SH-SY5Y (cell line): ENCODE results near the gene SRF.

ENCODE experiments used
- GATA2 ChIP-seq: IDR thresholded peaks from 2 replicates; pipeline ENCODE4 v1.6.1; 2011; ENCODE audit warnings: mild to moderate bottlenecking, low read depth, low read length
- GATA3 ChIP-seq: IDR thresholded peaks from 2 replicates; pipeline ENCODE4 v1.6.1; 2011; ENCODE audit warnings: low read depth, mild to moderate bottlenecking, low read length, moderate library complexity

Gene SRF

DNA sequence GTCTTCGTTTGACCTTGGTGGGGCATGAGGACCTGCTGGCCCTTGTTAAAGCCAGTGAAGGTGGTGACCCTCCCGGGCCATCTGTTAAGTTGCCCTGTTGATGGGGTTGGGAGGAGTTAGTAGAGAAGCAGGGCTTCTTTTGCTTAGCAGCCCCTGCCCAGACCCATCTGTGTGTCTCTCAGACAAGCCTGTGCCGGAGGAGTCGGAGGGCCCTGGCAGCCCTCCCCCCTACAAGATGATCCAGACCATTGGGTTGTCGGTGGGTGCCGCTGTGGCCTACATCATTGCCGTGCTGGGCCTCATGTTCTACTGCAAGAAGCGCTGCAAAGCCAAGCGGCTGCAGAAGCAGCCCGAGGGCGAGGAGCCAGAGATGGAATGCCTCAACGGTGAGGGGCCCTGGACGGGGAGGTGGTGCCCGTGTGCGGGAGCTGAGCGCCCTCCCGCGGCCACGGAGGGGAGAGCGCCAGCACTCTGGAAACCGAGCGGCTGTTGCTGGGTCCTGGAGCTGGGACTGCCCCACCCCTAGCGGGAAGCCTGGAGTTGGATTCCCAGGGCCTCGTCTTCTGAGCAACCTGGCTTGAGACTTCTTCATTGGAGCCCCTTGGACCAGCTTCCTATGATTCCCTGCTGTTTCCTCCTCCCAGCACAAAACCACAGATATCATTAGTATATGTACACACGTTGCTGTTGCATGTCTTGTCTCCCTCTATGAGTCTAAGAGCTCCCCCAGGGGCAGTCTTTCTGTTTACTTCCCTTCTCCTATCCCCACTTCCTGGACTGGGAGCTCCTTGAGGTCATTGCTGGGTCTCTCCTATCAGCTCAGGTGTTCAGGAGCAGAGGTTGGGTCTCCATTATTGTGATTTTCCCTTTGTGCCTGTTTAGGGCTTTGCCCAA is 27.6 kb upstream of the SRF start:
- no peak for TF ChIP-seq GATA2
- TF ChIP-seq GATA3 = no peak

DNA sequence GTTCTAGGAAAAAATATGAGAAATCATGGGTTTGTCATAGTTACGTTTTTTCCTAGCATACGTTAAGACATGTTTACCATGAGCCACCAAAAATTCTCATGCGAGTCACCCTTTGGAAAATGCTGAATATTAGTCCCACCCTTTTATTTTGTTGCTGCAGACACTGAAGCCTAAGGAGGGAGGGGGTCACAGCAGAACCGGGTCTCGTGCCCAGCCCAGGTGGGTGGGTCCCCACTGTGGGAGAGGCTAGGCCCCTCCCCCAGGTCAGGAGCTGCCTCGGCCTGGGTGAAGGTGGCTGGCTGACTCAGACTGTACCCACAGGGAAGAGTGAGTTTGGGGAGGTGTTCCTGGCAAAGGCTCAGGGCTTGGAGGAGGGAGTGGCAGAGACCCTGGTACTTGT is 26.2 kb upstream of the SRF start:
- TF ChIP-seq GATA2 (no peak), GATA3 (no peak)

DNA sequence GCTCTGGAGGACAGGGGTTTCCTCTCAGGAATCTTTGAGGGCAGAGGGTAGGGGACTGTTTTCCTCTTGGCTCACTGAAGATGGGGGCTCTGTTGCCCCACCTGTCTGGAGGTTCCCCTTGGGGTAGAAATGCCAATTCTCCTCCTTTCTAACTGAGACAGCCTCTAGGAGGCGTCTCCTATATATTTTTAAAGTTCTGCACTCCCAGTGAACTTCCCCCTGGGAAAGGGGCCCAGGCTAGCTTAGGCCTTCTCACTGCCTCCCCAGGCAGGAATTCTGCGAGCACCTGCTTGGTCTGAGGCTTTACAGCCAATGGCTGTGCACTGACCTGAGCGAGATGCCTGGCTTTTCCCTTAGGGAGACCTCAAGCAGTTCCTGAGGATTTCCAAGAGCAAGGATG is 24.8 kb upstream of the SRF start:
- TF ChIP-seq GATA3 = no peak
- TF ChIP-seq GATA2 = no peak

GRCh38 chr6:43146709-43147688 is 24.1 kb upstream of the SRF start:
- TF ChIP-seq GATA2 = no peak
- TF ChIP-seq GATA3 = no peak

DNA sequence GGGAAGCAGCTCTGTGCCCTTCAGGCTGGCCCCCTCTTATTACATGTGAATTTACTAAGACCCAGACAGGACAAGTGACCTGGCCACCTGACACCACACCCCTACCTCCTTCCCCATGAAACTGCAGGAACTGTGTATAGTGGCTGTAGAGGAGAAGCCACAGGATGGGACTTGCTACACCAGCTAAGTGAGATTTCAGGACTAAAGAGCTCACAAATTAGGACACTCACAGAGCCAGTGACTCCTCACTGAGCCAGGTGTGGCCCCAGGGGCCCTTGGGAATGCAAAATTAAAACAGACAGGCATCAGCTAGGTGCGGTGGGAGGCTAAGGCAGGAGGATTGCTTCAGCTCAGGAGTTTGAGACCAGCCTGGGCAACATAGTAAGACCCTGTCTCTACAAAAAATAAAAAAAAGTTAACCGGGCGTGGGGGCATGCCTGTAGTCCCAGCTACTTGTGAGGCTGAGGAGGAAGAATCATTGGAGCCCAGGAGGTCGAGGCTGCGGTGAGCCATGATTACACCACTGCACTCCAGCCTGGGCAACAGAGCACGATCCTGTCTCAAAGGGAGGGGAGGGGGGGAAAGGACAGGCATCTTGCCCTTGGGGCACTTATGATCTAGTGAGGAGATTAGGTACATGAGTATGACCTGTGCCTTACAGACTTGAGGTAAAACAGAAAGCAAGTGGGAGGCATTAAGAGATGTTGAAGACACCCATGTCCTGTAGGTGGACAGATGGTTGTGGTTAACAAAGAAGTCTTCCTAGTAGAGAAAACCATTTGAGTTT is 23.2 kb upstream of the SRF start:
- TF ChIP-seq GATA2 = no peak
- TF ChIP-seq GATA3 = no peak

- no peak for TF ChIP-seq GATA2
- TF ChIP-seq GATA3 = no peak
Measured at GRCh38 chr6:43149265-43149664, 21.8 kb upstream of the SRF start.

GRCh38 chr6:43150051-43150751 is 20.9 kb upstream of the SRF start:
- TF ChIP-seq GATA2 = no peak
- TF ChIP-seq GATA3 = no peak

- TF ChIP-seq GATA2 = no peak
- TF ChIP-seq GATA3 = no peak
Measured at GRCh38 chr6:43159599-43159998, 11.5 kb upstream of the SRF start.

DNA sequence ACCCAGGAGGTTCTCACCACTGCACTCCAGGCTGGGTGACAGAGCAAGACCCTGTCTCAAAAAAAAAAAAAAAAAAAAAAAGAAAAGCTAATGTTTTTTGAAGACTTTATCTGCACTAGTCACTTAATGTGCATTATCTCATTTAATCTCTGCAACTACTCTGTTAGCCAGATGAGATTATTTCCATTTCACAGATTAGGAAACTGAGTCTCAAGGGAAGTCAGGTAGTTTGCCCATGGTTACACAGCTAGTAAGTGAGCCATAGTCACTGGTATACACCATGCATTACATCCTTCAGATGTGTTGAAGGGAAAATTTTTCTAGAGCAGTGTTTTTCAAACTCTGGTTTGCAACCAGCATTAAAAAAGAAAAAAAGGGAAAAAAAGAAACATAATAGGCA is 7.2 kb upstream of the SRF start:
- TF ChIP-seq GATA3 (no peak), GATA2 (no peak)

DNA sequence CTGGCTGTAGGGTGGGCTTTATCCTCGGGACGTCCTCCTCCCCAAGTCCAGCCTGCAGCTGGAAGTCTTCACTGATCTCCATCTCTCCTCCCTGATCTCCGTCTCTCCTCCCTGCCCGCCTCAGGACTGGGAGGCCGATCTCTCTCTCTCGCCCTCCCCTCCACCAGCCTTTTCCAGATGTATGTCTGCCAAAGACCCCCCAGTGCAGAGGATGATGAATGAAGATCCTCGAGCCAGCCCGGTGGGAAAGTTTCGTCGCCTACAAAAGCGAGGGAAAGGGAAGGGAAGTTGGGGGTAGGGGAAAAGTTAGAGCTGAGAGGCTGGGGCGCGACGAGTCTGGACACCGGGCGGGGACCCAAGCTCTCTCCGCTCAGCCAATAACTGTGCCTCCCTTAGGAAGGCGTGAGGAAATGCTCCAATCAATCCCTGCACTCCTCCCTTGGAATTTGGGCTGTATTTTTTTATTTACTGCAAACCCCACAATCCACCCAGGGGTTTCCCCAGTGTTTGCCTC is 595 bp upstream of the SRF start:
- TF ChIP-seq GATA2 (no peak), GATA3 (no peak)

GRCh38 chr6:43171707-43172103 is 636 bp downstream of the SRF start:
- TF ChIP-seq GATA2 (no peak), GATA3 (no peak)

GRCh38 chr6:43172104-43173007 is 1.3 kb downstream of the SRF start:
- TF ChIP-seq GATA2 (no peak), GATA3 (no peak)
